Psoas muscle (tissue), 8 donors: Measurements from ENCODE around the gene FHIP1B. TPM values are rescaled to one million over a fixed set of nuclear protein-coding genes. Genes with fewer than 3 reads are reported as not detected.

ENCODE experiments used
- ATAC-seq, 4 donors: fragments of 200-7000 bp; cut with Tn5 transposase; one replicate each; pipeline ENCODE4 v1.9.1; 2020; ENCODE audit warnings: moderate library complexity in 3 of 4, mild to moderate bottlenecking in 2 of 4
- DNase-seq, 2 donors: peaks; one replicate each; pipeline ENCODE4 v3.0.0-alpha.2; 2020
- H3K27ac ChIP-seq: fragments of 200-600 bp; one replicate; pipeline ENCODE4 v1.8.0; 2022
- H3K27me3 ChIP-seq, 3 donors: fragments of 200-600 bp in 1 of 3; one replicate each; pipeline versions ENCODE4 v1.6.1 to v1.8.0; 2013 to 2022; ENCODE audit warnings: low read length in 2 of 3, mild to moderate bottlenecking in 2 of 3, moderate library complexity in 1 of 3; ENCODE audit not compliant: insufficient read depth in 3 of 3
- H3K36me3 ChIP-seq, 2 donors: fragments of 200-600 bp in 1 of 2; one replicate each; pipeline versions ENCODE4 v1.6.1 to v1.8.0; 2013 to 2022; ENCODE audit warnings: low read depth in 1 of 2, mild to moderate bottlenecking in 1 of 2, moderate library complexity in 1 of 2; ENCODE audit not compliant: insufficient read depth in 1 of 2
- H3K4me1 ChIP-seq: fragments of 200-600 bp; one replicate; pipeline ENCODE4 v1.8.0; 2022
- H3K4me3 ChIP-seq: fragments of 200-600 bp; one replicate; pipeline ENCODE4 v1.8.0; 2022; ENCODE audit warnings: mild to moderate bottlenecking
- H3K9me3 ChIP-seq: fragments of 200-600 bp; one replicate; pipeline ENCODE4 v1.8.0; 2022
- WGBS, 3 donors: extraction: QIAGEN DNeasy Blood & Tissue Kit; methylation state at CpG; one replicate each; pipeline versions ENCODE4 v1.1.6 to v1.1.7; 2013; 5-methylcytosine and 5-hydroxymethylcytosine counted together
- intact Hi-C, 2 donors: fragments of 100-400 bp; cut with DNase I; formaldehyde crosslinking; loops; one replicate each; pipeline versions ENCODE4 v1.11.0 to v1.14.2; 2022
- polyA plus RNA-seq, 3 donors: library from polyadenylated mRNA; stranded (reverse); fragments of 200-250 nt; gene quantifications; one replicate each; pipeline ENCODE4 v1.2.3, GENCODE V29; 2013
- total RNA-seq, 4 donors: library from RNA; stranded (reverse); fragmentation: NEBNext Ultra II Directional in 2 of 4; extraction: Animal tissue kit (Norgen Biotek cat#: 25700) in 2 of 4; gene quantifications; one replicate each; pipeline versions ENCODE4 v1.2.1 to v1.2.4, GENCODE V29; 2021 to 2023
- TF ChIP-seq, protein P1 (sequence below): fragments of 200-600 bp; IDR thresholded peaks from one replicate; pipeline ENCODE4 v1.8.0; 2022; ENCODE audit warnings: antibody characterized with exemption
- donor health status: healthy with polysubstance abuse.
- donor health status: DM: no; HTN: no; CAD: no; lungs with moderate emphysema.
- donor health status: Bipolar disorder and iron deficiency.
- donor health status: healthy.
- donor health status: DM: yes; HTN: yes; CAD: no.
- donor health status: DM: no; HTN: no; CAD: no.
- donor health status: DM: no; HTN: no; CAD: no.
- donor health status: DM: yes; HTN: yes; CAD: no.

Gene FHIP1B
- total and polyA plus RNA-seq, 7 donors, result 9.1 to 22.2 (median 16.8) TPM

DNA sequence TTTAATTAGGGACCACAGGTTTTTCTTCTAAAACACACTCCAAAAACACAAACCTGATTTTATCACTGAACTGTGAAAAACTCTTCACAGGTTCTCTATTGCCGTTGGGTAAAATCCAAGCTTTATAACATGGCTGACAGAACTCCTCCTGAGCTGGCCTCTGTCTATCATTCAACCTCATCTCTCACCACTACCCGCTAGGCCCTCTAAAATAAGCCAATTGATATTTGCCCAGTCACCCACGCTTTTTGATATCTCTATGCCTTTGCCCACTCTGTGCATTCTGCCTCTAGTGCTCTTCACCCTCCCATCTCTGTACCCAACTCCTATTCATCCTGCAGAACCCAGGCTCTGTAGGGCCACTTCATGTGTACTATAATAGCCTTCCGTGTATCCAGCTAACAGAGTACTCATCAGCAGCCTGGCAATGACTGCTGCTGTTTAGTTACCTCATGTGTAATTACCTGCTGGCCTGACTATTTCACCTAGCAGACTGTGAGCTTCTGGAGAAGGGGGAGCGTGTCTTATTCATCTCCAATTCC, 3.4 kb upstream of the FHIP1B start:
- Histone ChIP-seq H3K27ac (no peak overlapping the region), H3K27me3 (no peaks in the 10 kb centered on the region), H3K9me3 (no peaks in the 10 kb centered on the region), H3K4me1 (peaks cover 17% of the 10 kb centered on the region), H3K36me3 (no peaks in the 10 kb centered on the region), H3K4me3 (no peak overlapping the region)
- no peak for ATAC-seq
- no peak for DNase-seq
- WGBS, 3 donors, result 87 to 89% (median 88%) methylated on average over 5 of the region's 5 CpGs
- TF ChIP-seq, protein P1, sequence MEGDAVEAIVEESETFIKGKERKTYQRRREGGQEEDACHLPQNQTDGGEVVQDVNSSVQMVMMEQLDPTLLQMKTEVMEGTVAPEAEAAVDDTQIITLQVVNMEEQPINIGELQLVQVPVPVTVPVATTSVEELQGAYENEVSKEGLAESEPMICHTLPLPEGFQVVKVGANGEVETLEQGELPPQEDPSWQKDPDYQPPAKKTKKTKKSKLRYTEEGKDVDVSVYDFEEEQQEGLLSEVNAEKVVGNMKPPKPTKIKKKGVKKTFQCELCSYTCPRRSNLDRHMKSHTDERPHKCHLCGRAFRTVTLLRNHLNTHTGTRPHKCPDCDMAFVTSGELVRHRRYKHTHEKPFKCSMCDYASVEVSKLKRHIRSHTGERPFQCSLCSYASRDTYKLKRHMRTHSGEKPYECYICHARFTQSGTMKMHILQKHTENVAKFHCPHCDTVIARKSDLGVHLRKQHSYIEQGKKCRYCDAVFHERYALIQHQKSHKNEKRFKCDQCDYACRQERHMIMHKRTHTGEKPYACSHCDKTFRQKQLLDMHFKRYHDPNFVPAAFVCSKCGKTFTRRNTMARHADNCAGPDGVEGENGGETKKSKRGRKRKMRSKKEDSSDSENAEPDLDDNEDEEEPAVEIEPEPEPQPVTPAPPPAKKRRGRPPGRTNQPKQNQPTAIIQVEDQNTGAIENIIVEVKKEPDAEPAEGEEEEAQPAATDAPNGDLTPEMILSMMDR, result no peak
- intact Hi-C loops, result loop anchor here (5.0 to 10.0 kb wide), 3 partner anchors 79 to 377 kb away; partner anchors contain the start of genes TRIM3 (in 2 of the 2), TAF10 (in 1 of the 2) and TPP1 (in 1 of the 2)

DNA sequence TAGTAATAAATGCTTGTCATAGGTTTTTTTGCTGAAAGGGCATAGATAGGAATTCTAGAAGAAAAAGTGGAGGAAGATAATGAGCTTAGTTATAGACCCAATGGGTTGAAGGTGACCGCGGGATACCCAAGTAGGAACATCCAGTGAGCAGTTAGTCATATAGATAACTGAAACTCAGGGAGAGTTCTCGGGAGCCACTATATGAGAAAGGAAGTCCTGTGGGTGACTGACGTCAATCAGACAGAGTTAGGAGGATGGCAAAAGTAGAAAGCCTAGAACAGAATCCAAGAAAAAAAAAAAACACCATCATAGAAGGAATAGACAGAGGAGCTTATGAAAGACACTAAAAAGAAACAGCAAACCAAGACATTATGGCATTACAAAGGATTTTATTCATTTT, 2.8 kb upstream of the FHIP1B start:
- Histone ChIP-seq H3K36me3 (no peaks in the 10 kb centered on the region), H3K9me3 (no peaks in the 10 kb centered on the region), H3K4me1 (peaks cover 19% of the 10 kb centered on the region), H3K27me3 (no peaks in the 10 kb centered on the region), H3K27ac (no peak overlapping the region), H3K4me3 (no peak overlapping the region)
- intact Hi-C loops, result loop anchor here (5.0 to 10.0 kb wide), 3 partner anchors 80 to 378 kb away; partner anchors contain the start of genes TRIM3 (in 2 of the 2), TAF10 (in 1 of the 2) and TPP1 (in 1 of the 2)
- 84 to 85% (median 85%) methylated on average over 4 of the region's 4 CpGs for WGBS, 3 donors
- ATAC-seq (no peak), DNase-seq (no peak)
- TF ChIP-seq, protein P1, result no peak

DNA sequence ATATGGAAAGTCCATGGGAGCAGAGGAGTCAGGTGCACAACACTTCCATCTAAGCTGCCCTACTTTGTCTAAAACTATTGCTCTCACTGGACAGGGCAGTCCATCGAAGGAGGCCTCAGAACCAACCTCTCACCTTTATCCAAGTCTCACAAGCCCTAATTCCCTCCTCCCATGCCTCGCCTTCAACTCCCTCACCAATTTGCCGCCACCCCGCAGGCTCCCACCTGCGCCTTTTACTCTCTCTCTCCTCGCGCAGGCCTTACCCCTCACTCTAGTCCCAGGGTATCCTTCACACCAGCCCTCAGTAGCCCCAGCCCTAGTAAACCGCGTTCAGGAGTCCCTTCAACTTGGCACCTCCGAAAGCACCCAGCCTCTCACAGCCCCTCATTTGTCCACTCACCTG, 451 bp downstream of the FHIP1B start:
- H3K9me3 ChIP-seq, result no peaks in the 10 kb centered on the region
- intact Hi-C loops, result loop anchor here (10.0 kb wide), 2 partner anchors 241 to 381 kb away; partner anchors contain the start of genes TRIM3 (in 2 of the 2), TAF10 (in 1 of the 2) and TPP1 (in 1 of the 2)
- DNase-seq, result peak in 1 of 2 donors; percentile 53

DNA sequence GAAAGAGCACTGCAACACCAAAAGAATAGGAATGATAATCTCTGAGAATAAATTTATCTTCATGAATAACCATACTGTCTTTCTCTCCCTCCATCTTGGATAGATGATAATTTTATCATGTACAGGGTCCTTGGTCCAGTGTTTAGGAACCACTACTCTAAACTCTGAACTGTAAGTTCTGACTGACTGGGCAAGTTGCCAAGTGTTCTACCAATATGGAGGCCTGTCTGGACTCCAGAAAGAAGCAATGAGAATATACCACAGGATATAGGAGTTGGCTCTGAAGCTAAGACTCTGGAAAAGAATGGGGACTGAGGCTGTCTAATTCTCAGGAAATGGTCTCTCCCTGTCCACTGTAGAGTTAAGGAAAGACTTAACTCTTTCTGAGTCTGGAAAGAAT, 1.5 kb downstream of the FHIP1B start:
- no peak for DNase-seq
- intact Hi-C loops, result loop anchor here (10.0 kb wide), 2 partner anchors 242 to 382 kb away; partner anchors contain the start of genes TRIM3 (in 2 of the 2), TAF10 (in 1 of the 2) and TPP1 (in 1 of the 2)
- Histone ChIP-seq H3K4me3 (peak overlapping the region; percentile 83), H3K36me3 (peaks cover 0 to 3% of the 10 kb centered on the region in 2 donors), H3K27ac (no peak overlapping the region), H3K9me3 (no peaks in the 10 kb centered on the region), H3K27me3 (no peaks in the 10 kb centered on the region), H3K4me1 (peaks cover 19% of the 10 kb centered on the region)
- no peak for ATAC-seq
- TF ChIP-seq, protein P1, result no peak

More for the DNA sequence above, 451 bp downstream of the FHIP1B start:
- WGBS, 3 donors, result 0 to 3% (median 2%) methylated on average over 10 of the region's 10 CpGs
- TF ChIP-seq, protein P1, result no peak
- H3K36me3 ChIP-seq, result peaks cover 0 to 3% of the 10 kb centered on the region in 2 donors
- peak overlapping the region; percentile 83 for H3K4me3 ChIP-seq
- H3K27me3 ChIP-seq, result no peaks in the 10 kb centered on the region
- H3K4me1 ChIP-seq, result peaks cover 19% of the 10 kb centered on the region
- H3K27ac ChIP-seq, result peak overlapping the region; percentile 77
- peak in 1 of 4 donors; percentile 2 for ATAC-seq
